Keratinocyte (primary cell): ENCODE measurements around the gene ANXA8. TPM values are rescaled to one million over a fixed set of nuclear protein-coding genes. Genes with fewer than 3 reads are reported as not detected.
"Not testable (repeated sequence)": the region's sequence is repeated elsewhere in the genome, so short reads cannot be mapped to it uniquely, and the experiment has no call there.

Experiments used
- DNase-seq: peaks from one replicate; pipeline ENCODE4 v3.0.0-alpha.2; 2011; ENCODE audit warnings: low read depth, missing footprints, low spot score
- FAIRE-seq: peaks from 2 replicates; lab custom pipeline; 2011; peaks lifted over from hg19 to GRCh38; lab: Jason Lieb, UNC
- H2AFZ ChIP-seq: 2 replicates; pipeline ENCODE4 v1.6.0; 2012; ENCODE audit warnings: low read length, control low read depth, inconsistent platforms; ENCODE audit not compliant: control insufficient read depth
- H3K27ac ChIP-seq: 2 replicates; pipeline ENCODE4 v1.5.1; 2011; ENCODE audit warnings: low read length; ENCODE audit not compliant: control insufficient read depth, insufficient read depth
- H3K27me3 ChIP-seq: 3 replicates; pipeline ENCODE4 v1.6.0; 2011; ENCODE audit warnings: low read length; ENCODE audit not compliant: control insufficient read depth, insufficient read depth; ENCODE audit errors: extremely low read depth
- H3K36me3 ChIP-seq, 2 experiments: 2 replicates in 1 of 2; 3 replicates in 1 of 2; pipeline ENCODE4 v1.5.1; 2011; ENCODE audit warnings: low read length in 2 of 2, mild to moderate bottlenecking in 1 of 2; ENCODE audit not compliant: control insufficient read depth in 2 of 2, insufficient read depth in 2 of 2; ENCODE audit errors: extremely low read depth in 1 of 2
- H3K4me1 ChIP-seq: 3 replicates; pipeline ENCODE4 v1.5.1; 2011; ENCODE audit warnings: low read length; ENCODE audit not compliant: control insufficient read depth, insufficient read depth; ENCODE audit errors: extremely low read depth
- H3K4me2 ChIP-seq: 3 replicates; pipeline ENCODE4 v1.6.0; 2011; ENCODE audit warnings: low read depth, low read length; ENCODE audit not compliant: control insufficient read depth, insufficient read depth; ENCODE audit errors: extremely low read depth
- H3K4me3 ChIP-seq, 3 experiments: fragments of 200-600 bp in 1 of 3; sonication (generic) in 1 of 3; 2 replicates in 2 of 3; 3 replicates in 1 of 3; pipeline ENCODE4 v1.5.1; 2011 to 2016; ENCODE audit warnings: low read length in 3 of 3, mild to moderate bottlenecking in 3 of 3, control low read depth in 2 of 3, inconsistent platforms in 1 of 3, low read depth in 1 of 3, mixed read lengths in 1 of 3, mixed run types in 1 of 3, moderate library complexity in 1 of 3; ENCODE audit not compliant: control insufficient read depth in 2 of 3, insufficient read depth in 2 of 3; ENCODE audit errors: extremely low read depth in 1 of 3
- H3K79me2 ChIP-seq: 2 replicates; pipeline ENCODE4 v1.6.0; 2012; ENCODE audit warnings: low read length; ENCODE audit not compliant: control insufficient read depth, insufficient read depth
- H3K9ac ChIP-seq: 3 replicates; pipeline ENCODE4 v1.6.0; 2011; ENCODE audit warnings: low read length; ENCODE audit not compliant: control insufficient read depth, insufficient read depth; ENCODE audit errors: extremely low read depth
- H3K9me1 ChIP-seq: 3 replicates; pipeline ENCODE4 v1.6.0; 2011; ENCODE audit warnings: low read length; ENCODE audit not compliant: control insufficient read depth, insufficient read depth; ENCODE audit errors: extremely low read depth
- H3K9me3 ChIP-seq: 2 replicates; pipeline ENCODE4 v1.5.1; 2012; ENCODE audit warnings: low read depth, low read length; ENCODE audit not compliant: control insufficient read depth
- H4K20me1 ChIP-seq: 3 replicates; pipeline ENCODE4 v1.6.0; 2011; ENCODE audit warnings: low read length; ENCODE audit not compliant: control insufficient read depth, insufficient read depth; ENCODE audit errors: extremely low read depth
- dilution Hi-C: fragments of 300-500 bp; cut with MboI; formaldehyde crosslinking; loops from one replicate; pipeline ENCODE4 v1.7.0; 2020; ENCODE audit warnings: low sequenced_read_pairs; ENCODE audit not compliant: extremely low pct_ligation_motif_present
- polyA plus RNA-seq, 5 experiments: library from polyadenylated mRNA; depleted of rRNA in 3 of 5; stranded (reverse) in 3 of 5; stranded (forward) in 1 of 5; unstranded in 1 of 5; fragments of >200 nt; gene quantifications; 1 replicate in 1 of 5; 2 replicates in 3 of 5; 3 replicates in 1 of 5; pipeline versions ENCODE4 v1.2.1 to v1.2.3, GENCODE V29; 2011 to 2012; ENCODE audit warnings: missing spikeins in 2 of 5, low read depth in 1 of 5, low replicate concordance in 1 of 5

Gene ANXA8
- polyA plus RNA-seq, 1 donor (not counting 4 experiments of a cell fraction or from before 2014, with no cell fraction given), result 820 TPM

DNA sequence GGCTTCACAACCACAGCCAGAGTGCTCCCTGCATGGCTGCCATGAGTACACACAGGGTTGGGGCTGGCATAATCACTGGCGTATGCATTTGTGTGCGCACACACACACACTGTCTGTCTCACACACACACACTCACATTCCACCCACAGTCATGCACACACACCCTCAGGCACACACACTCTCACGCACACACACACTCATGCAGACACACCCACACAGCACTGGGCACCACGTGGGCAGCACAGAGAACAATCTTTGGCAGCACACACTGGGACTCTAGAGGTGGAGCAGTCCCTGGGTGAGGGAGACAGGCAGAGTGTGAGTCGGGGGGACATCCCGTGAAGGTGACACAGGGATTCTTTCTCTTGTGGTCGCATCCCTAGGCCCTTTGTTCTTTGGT is 10.4 kb downstream of the ANXA8 start:
- H3K27me3 ChIP-seq, H4K20me1 ChIP-seq, FAIRE-seq, H3K36me3 ChIP-seq, H3K4me2 ChIP-seq, DNase-seq, H3K9ac ChIP-seq, H3K9me3 ChIP-seq, dilution Hi-C loops, H3K27ac ChIP-seq, H3K4me1 ChIP-seq, H2AFZ ChIP-seq, H3K79me2 ChIP-seq, H3K4me3 ChIP-seq, H3K9me1 ChIP-seq: not testable (repeated sequence)

DNA sequence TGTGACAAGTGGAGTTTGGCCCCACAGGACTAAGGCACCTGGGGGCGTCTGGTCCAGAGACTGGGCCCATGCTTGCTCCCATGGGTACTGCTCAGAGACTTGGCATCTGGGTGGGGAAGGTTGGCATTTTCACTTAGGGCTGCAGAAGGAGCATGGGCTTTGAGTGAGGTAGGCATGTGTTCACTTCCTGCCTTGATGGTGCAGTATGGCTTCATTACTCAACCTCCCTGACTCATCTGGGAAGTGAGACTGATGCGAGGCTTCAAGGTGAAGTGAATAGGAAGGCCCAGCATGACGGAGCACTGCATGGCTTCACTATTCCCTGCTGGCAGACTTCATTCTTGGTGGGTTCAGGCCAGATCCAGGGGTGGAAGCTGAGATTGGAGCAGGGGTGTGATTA is 11.3 kb downstream of the ANXA8 start:
- DNase-seq, FAIRE-seq, H3K27me3 ChIP-seq, H3K9me1 ChIP-seq, H4K20me1 ChIP-seq, H3K9ac ChIP-seq, H2AFZ ChIP-seq, H3K36me3 ChIP-seq, dilution Hi-C loops, H3K4me3 ChIP-seq, H3K79me2 ChIP-seq, H3K9me3 ChIP-seq, H3K4me1 ChIP-seq, H3K4me2 ChIP-seq: not testable (repeated sequence)
- H3K27ac ChIP-seq, result peak overlapping the region; percentile 68

DNA sequence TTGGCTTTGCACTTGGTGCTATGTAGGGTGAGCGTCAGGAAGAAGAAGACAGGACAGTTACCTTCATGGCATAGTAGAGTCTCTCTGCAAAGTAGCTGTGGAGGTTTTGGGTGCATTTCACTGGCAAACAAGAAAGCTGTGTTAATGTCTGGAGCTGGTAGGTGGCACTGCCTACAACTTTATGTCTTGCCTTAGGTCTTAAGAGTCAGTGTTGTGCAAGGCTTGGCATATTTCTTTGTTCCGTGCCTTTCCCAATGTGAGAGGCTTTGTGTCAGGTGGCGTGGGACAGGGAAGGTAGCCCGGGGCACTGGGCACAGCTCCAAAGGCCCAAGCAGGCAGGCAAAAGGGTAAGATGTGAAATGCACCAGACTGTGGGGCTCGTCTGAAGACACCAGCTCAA is 11.8 kb downstream of the ANXA8 start:
- dilution Hi-C loops, H3K4me3 ChIP-seq, H3K9ac ChIP-seq, H3K4me1 ChIP-seq, DNase-seq, H3K9me1 ChIP-seq, H3K9me3 ChIP-seq, H4K20me1 ChIP-seq, FAIRE-seq, H2AFZ ChIP-seq, H3K4me2 ChIP-seq, H3K36me3 ChIP-seq, H3K79me2 ChIP-seq, H3K27me3 ChIP-seq: not testable (repeated sequence)
- H3K27ac ChIP-seq, result peak overlapping the region; percentile 68

DNA sequence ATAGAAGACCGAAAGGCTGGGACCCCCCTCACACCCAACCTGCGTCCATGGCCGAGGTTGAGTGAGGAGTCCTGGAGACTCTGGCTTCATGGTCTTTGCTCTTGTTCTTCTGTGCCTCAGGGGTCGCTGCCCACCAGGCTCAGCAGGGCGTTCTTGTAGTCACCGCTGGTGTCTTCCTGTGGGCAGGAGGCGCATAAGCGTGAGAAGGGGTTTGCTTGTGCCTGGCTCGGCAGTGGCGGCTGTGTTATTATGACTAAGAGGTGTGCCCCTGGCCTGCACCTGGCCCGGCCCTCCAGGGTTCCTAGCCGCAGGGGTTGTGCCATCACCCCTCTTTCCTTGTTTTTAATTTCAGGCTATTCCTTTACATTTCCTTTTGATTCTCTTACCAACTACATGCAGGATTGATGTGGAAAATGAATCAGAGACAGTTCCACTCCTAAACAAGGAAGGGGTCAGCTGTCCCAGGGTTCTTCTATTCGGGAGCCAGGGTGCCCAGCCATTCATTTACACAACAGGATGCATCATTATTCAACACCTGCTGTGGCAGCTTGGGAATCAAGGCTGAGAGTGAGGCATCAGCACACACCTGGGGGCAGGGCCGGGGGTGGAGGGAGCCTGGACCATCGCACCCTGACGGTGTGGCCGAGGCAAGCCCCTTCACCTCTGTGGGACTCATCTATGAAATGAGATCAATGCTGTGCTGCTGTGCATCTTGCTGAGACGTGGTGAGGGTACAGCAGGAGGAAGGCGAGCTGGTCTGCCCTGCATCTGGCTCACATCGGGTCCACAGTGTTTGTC is 15.0 kb downstream of the ANXA8 start:
- H3K9ac ChIP-seq, H3K4me1 ChIP-seq, H3K9me1 ChIP-seq, H4K20me1 ChIP-seq, H3K27ac ChIP-seq, H3K27me3 ChIP-seq, dilution Hi-C loops, H3K36me3 ChIP-seq, H2AFZ ChIP-seq, H3K4me3 ChIP-seq, H3K4me2 ChIP-seq, H3K79me2 ChIP-seq, FAIRE-seq, H3K9me3 ChIP-seq, DNase-seq: not testable (repeated sequence)

DNA sequence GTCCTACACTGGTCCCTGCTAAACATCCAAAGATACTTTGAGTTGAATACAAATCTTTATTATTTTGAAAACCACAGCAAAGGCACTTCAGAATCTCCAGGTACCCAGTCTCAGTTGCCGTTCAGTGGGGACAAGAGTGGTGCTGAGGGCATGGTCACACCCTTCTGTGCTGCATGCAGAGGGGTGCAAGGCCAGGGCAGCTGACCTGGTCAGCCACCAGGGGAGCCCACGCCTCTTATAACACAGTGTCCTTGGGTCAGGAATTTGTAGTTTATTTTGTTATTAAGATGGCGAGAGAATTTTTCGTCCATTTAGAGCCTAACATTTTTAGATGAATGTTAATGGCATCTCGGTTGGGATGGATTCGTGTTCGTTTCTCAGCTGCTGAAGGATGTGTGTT is 16.0 kb downstream of the ANXA8 start:
- H3K4me2 ChIP-seq, H3K27ac ChIP-seq, H3K9ac ChIP-seq, dilution Hi-C loops, H2AFZ ChIP-seq, FAIRE-seq, H3K4me3 ChIP-seq, DNase-seq, H3K36me3 ChIP-seq, H3K27me3 ChIP-seq, H3K79me2 ChIP-seq, H4K20me1 ChIP-seq, H3K9me3 ChIP-seq, H3K4me1 ChIP-seq, H3K9me1 ChIP-seq: not testable (repeated sequence)
